Measurements from ENCODE around the gene ACTRT2.

DNA sequence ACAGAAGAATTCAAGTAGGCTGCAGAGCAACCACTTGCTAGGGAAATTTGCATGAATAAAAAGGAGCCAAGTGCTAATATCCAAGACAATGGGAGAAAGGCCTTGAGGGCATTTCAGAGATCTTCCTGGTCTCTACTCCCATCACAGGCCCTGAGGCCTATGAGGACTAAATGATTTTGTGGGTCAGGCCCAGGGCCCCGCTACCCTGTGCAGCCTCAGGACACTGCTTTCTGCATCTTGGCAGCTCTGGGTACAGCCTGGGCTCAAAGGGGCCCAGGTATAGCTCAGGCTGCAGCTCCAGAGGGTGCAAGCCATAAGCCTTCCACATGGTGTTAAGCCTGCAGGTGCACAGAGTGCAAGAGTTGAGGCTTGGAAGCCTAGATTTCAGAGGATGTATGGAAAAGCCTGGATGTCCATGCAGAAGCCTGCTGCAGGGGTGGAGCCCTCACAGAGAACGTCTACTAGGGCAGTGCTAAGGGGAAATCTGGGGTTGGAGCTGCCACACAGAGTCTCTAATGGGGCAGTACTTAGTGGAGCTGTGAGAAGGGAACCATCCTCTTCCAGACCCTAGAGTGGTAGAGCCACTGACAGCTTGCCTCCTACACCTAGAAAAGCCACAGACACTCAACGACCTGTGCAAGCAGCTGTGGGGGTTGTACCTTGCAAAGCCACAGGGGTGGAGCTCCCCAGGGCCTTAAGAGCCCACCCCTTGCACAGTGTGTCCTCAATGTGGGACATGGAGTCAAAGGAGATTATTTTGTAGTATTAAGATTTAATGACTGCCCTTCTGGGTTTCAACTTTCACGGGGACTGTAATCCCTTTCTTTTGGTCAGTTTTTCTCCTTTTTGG is 13.7 kb upstream of the ACTRT2 start:
- TF ChIP-seq, protein P1, sequence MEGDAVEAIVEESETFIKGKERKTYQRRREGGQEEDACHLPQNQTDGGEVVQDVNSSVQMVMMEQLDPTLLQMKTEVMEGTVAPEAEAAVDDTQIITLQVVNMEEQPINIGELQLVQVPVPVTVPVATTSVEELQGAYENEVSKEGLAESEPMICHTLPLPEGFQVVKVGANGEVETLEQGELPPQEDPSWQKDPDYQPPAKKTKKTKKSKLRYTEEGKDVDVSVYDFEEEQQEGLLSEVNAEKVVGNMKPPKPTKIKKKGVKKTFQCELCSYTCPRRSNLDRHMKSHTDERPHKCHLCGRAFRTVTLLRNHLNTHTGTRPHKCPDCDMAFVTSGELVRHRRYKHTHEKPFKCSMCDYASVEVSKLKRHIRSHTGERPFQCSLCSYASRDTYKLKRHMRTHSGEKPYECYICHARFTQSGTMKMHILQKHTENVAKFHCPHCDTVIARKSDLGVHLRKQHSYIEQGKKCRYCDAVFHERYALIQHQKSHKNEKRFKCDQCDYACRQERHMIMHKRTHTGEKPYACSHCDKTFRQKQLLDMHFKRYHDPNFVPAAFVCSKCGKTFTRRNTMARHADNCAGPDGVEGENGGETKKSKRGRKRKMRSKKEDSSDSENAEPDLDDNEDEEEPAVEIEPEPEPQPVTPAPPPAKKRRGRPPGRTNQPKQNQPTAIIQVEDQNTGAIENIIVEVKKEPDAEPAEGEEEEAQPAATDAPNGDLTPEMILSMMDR (IDR thresholded peaks at IDR 0.05): no peak
- TF ChIP-seq POLR2A (IDR thresholded peaks at IDR 0.05): no peak
